Measurements from ENCODE around the gene NECAB3.

NECAB3 gene

DNA sequence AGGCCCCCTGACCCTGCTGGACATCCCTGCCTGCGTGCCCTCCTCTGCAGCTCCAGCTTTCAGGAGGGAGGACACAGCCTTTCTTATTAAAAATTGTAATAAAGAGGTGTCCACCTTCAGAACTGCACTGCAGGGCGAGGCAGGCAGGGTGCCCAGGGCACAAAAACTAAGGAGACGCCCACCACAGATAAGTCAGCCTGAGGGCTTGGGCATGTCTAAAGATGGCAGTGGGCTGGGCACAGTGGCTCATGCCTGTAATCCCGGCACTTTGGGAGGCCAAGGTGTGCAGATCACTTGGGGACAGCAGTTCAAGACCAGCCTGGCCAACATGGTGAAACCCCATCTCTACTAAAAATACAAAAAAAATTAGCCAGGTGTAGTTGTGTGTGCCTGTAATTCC is 19.1 kb downstream of the NECAB3 start:
- in situ Hi-C loops (cut with MboI; ENCODE audit: low sequenced_read_pairs, unreplicated experiment): no loop called here
- TF ChIP-seq, protein P1, sequence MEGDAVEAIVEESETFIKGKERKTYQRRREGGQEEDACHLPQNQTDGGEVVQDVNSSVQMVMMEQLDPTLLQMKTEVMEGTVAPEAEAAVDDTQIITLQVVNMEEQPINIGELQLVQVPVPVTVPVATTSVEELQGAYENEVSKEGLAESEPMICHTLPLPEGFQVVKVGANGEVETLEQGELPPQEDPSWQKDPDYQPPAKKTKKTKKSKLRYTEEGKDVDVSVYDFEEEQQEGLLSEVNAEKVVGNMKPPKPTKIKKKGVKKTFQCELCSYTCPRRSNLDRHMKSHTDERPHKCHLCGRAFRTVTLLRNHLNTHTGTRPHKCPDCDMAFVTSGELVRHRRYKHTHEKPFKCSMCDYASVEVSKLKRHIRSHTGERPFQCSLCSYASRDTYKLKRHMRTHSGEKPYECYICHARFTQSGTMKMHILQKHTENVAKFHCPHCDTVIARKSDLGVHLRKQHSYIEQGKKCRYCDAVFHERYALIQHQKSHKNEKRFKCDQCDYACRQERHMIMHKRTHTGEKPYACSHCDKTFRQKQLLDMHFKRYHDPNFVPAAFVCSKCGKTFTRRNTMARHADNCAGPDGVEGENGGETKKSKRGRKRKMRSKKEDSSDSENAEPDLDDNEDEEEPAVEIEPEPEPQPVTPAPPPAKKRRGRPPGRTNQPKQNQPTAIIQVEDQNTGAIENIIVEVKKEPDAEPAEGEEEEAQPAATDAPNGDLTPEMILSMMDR (IDR thresholded peaks at IDR 0.05; ENCODE audit: borderline replicate concordance, control extremely low read depth, extremely low read depth, insufficient read depth, missing control alignments): no peak
- DNase-seq (ENCODE audit: low spot score): no peak

DNA sequence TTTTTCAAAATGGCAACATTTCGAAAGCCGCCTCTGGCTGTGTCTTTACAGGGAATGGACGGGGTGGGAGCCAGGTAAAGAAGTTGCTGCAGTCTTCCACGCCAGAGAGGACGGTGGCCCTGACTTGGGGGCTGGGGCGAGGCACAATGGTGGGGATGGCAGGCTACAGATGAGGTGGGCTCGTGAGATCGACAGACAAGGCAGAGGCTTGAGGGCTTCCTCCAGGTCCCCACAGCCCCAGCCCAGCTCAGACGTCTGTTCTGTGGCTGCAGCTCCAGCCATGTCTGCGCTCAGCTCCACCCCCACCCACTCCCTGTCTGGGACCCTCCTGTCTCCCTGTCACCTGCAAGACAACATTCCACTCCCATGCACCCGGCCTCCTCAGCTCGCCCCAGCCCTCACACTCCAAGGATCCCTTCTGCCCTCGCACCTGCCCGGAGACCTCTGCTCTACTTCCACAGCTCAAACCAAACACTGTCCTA is 19.5 kb downstream of the NECAB3 start:
- TF ChIP-seq, protein P1 (IDR thresholded peaks at IDR 0.05; ENCODE audit: borderline replicate concordance, control extremely low read depth, extremely low read depth, insufficient read depth, missing control alignments): no peak
- in situ Hi-C loops (cut with MboI; ENCODE audit: low sequenced_read_pairs, unreplicated experiment): no loop called here
- no peak for DNase-seq (ENCODE audit: low spot score)

GRCh38 chr20:33653900-33654596 is 20.2 kb downstream of the NECAB3 start:
- DNase-seq (ENCODE audit: low spot score): no peak
- TF ChIP-seq, protein P1 (IDR thresholded peaks at IDR 0.05; ENCODE audit: borderline replicate concordance, control extremely low read depth, extremely low read depth, insufficient read depth, missing control alignments): no peak
- in situ Hi-C loops (cut with MboI; ENCODE audit: low sequenced_read_pairs, unreplicated experiment): no loop called here

- TF ChIP-seq, protein P1 (IDR thresholded peaks at IDR 0.05; ENCODE audit: borderline replicate concordance, control extremely low read depth, extremely low read depth, insufficient read depth, missing control alignments): peak; percentile 67
- DNase-seq (ENCODE audit: low spot score): peak; percentile 83
- in situ Hi-C loops (cut with MboI; ENCODE audit: low sequenced_read_pairs, unreplicated experiment): no loop called here
These were observed 20.9 kb downstream of the NECAB3 start for GRCh38 chr20:33653218-33653899.

GRCh38 chr20:33651562-33652048 is 22.6 kb downstream of the NECAB3 start:
- no peak for DNase-seq (ENCODE audit: low spot score)
- in situ Hi-C loops (cut with MboI; ENCODE audit: low sequenced_read_pairs, unreplicated experiment): no loop called here
- TF ChIP-seq, protein P1 (IDR thresholded peaks at IDR 0.05; ENCODE audit: borderline replicate concordance, control extremely low read depth, extremely low read depth, insufficient read depth, missing control alignments): no peak

- TF ChIP-seq, protein P1 (IDR thresholded peaks at IDR 0.05; ENCODE audit: borderline replicate concordance, control extremely low read depth, extremely low read depth, insufficient read depth, missing control alignments): no peak
- in situ Hi-C loops (cut with MboI; ENCODE audit: low sequenced_read_pairs, unreplicated experiment): no loop called here
- DNase-seq (ENCODE audit: low spot score): no peak
These were observed 23.3 kb downstream of the NECAB3 start for GRCh38 chr20:33650753-33651561.

Measured in GM13976 (cell line).